HCT116 (cell line): Measurements from ENCODE around the gene RNF207. TPM values are rescaled to one million over a fixed set of nuclear protein-coding genes. Genes with fewer than 3 reads are reported as not detected.

Source experiments
- ATAC-seq: fragments of 200-7000 bp; cut with Tn5 transposase; 2 replicates; pipeline ENCODE4 v1.9.1; 2020; ENCODE audit warnings: mild to moderate bottlenecking, moderate library complexity
- BruUV-seq: library from RNA; stranded (reverse); fragments of 400-500 nt; replicated peaks from 2 replicates; lab custom pipeline; 2021; lab: Mats Ljungman, UMichigan
- CTCF ChIA-PET: fragments of 300-600 bp; sonication (Branson Sonifier 250); formaldehyde crosslinking; loops from one replicate; lab custom pipeline; 2021; ENCODE audit warnings: antibody characterized with exemption; lab: Charles Lee
- POLR2A ChIA-PET: fragments of 300-600, 350-600 bp; sonication (Branson Sonifier 250); formaldehyde crosslinking; loops from one replicate; lab custom pipeline; 2021; ENCODE audit warnings: antibody characterized with exemption; lab: Charles Lee
- RAD21 ChIA-PET, 2 experiments: fragments of 300-600 bp; sonication (Branson Sonifier 250); formaldehyde crosslinking; loops; one replicate each; lab custom pipeline; 2023; ENCODE audit warnings: low total read pairs in 2 of 2; ENCODE audit not compliant: uncharacterized antibody in 2 of 2, unreplicated experiment in 2 of 2, low non-redundant PET in 1 of 2; lab: Charles Lee
- DNase-seq: peaks from one replicate; pipeline ENCODE4 v3.0.0-alpha.2; 2010; ENCODE audit warnings: low read depth, low spot score
- H2AFZ ChIP-seq: fragments of 200-600 bp; shearing (Covaris generic), sonication (generic); 2 replicates; pipeline ENCODE4 v1.6.1; 2017; ENCODE audit warnings: low read depth, mixed run types, mixed read lengths, antibody characterized with exemption, low read length; ENCODE audit not compliant: poor library complexity, severe bottlenecking
- H3K27ac ChIP-seq: 2 replicates; pipeline ENCODE4 v1.5.1; 2012; ENCODE audit warnings: low read depth, low read length
- H3K27me3 ChIP-seq: fragments of 200-600 bp; sonication (generic); 2 replicates; pipeline ENCODE4 v1.6.1; 2016; ENCODE audit warnings: mixed run types, low read length, mixed read lengths; ENCODE audit not compliant: insufficient read depth
- H3K36me3 ChIP-seq, 2 experiments: fragments of 200-500 bp in 1 of 2; fragments of 200-600 bp in 1 of 2; sonication (Bioruptor generic) in 1 of 2; sonication (generic) in 1 of 2; 2 replicates each; pipeline versions ENCODE4 v1.5.1 to v1.6.1; 2014 to 2016; ENCODE audit warnings: low read length in 2 of 2, inconsistent platforms in 1 of 2, mixed read lengths in 1 of 2, mixed run types in 1 of 2; ENCODE audit not compliant: insufficient read depth in 2 of 2, control insufficient read depth in 1 of 2
- H3K4me1 ChIP-seq, 2 experiments: fragments of 200-600 bp in 1 of 2; sonication (generic) in 1 of 2; 2 replicates each; pipeline versions ENCODE4 v1.5.1 to v1.6.1; 2012 to 2017; ENCODE audit warnings: low read length in 2 of 2, inconsistent platforms in 1 of 2, mild to moderate bottlenecking in 1 of 2, mixed read lengths in 1 of 2, mixed run types in 1 of 2, moderate library complexity in 1 of 2; ENCODE audit not compliant: insufficient read depth in 2 of 2, control insufficient read depth in 1 of 2
- H3K4me2 ChIP-seq: fragments of 200-600 bp; sonication (generic); 2 replicates; pipeline ENCODE4 v1.6.1; 2017; ENCODE audit warnings: mixed run types, low read length, mixed read lengths
- H3K4me3 ChIP-seq, 2 experiments: fragments of 200-600 bp in 1 of 2; sonication (generic) in 1 of 2; replicated peaks in 1 of 2; 2 replicates each; pipeline ENCODE4 v1.5.1; 2011 to 2016; ENCODE audit warnings: low read length in 2 of 2, control low read depth in 1 of 2, low read depth in 1 of 2, mild to moderate bottlenecking in 1 of 2, mixed read lengths in 1 of 2, mixed run types in 1 of 2
- H3K79me2 ChIP-seq: fragments of 200-600 bp; sonication (generic); 2 replicates; pipeline ENCODE4 v1.6.1; 2017; ENCODE audit warnings: mild to moderate bottlenecking, mixed run types, low read length, moderate library complexity, mixed read lengths; ENCODE audit not compliant: insufficient read depth
- H3K9ac ChIP-seq: fragments of 200-600 bp; sonication (generic); 2 replicates; pipeline ENCODE4 v1.6.1; 2016; ENCODE audit warnings: low read length, mixed read lengths
- H3K9me2 ChIP-seq: fragments of 200-600 bp; sonication (generic), shearing (Covaris generic); 2 replicates; pipeline ENCODE4 v1.6.1; 2017; ENCODE audit warnings: mixed run types, mild to moderate bottlenecking, moderate library complexity; ENCODE audit not compliant: insufficient read depth
- H3K9me3 ChIP-seq, 2 experiments: fragments of 200-500 bp in 1 of 2; fragments of 200-600 bp in 1 of 2; sonication (Bioruptor generic) in 1 of 2; sonication (generic) in 1 of 2; 2 replicates each; pipeline ENCODE4 v1.6.1; 2014 to 2017; ENCODE audit warnings: low read length in 2 of 2, mixed read lengths in 2 of 2, inconsistent platforms in 1 of 2, low read depth in 1 of 2, mild to moderate bottlenecking in 1 of 2, mixed run types in 1 of 2, moderate library complexity in 1 of 2; ENCODE audit not compliant: control insufficient read depth in 1 of 2, insufficient read depth in 1 of 2
- H4K20me1 ChIP-seq: fragments of 200-600 bp; sonication (generic), shearing (Covaris generic); 2 replicates; pipeline ENCODE4 v1.6.1; 2017; ENCODE audit warnings: mixed run types, mild to moderate bottlenecking, moderate library complexity; ENCODE audit not compliant: insufficient read depth
- CBX3 ChIP-seq: IDR thresholded peaks from 2 replicates; pipeline ENCODE4 v1.6.1; 2012; ENCODE audit warnings: low read depth
- CEBPB ChIP-seq: IDR thresholded peaks from 2 replicates; pipeline ENCODE4 v1.6.1; 2012; ENCODE audit warnings: low read depth
- ELF1 ChIP-seq: IDR thresholded peaks from 2 replicates; pipeline ENCODE4 v1.6.1; 2012; ENCODE audit warnings: low read depth, borderline replicate concordance
- EZH2 ChIP-seq: fragments of 200-600 bp; sonication (generic); IDR thresholded peaks from 2 replicates; pipeline ENCODE4 v1.6.1; 2017; ENCODE audit warnings: antibody characterized with exemption, mixed run types
- FOSL1 ChIP-seq: IDR thresholded peaks from 2 replicates; pipeline ENCODE4 v1.6.1; 2012; ENCODE audit warnings: low read depth
- JUND ChIP-seq: IDR thresholded peaks from 2 replicates; pipeline ENCODE4 v1.6.1; 2012
- MAX ChIP-seq: IDR thresholded peaks from 2 replicates; pipeline ENCODE4 v1.6.1; 2012
- REST ChIP-seq: IDR thresholded peaks from 2 replicates; pipeline ENCODE4 v1.6.1; 2012; ENCODE audit warnings: low read depth
- SIN3A ChIP-seq: IDR thresholded peaks from 2 replicates; pipeline ENCODE4 v1.6.1; 2012; ENCODE audit warnings: low read depth
- TCF7L2 ChIP-seq: IDR thresholded peaks from 2 replicates; pipeline ENCODE4 v1.7.0; 2011; ENCODE audit warnings: borderline replicate concordance, inconsistent platforms; ENCODE audit not compliant: insufficient read depth, insufficient read length; ENCODE audit errors: extremely low read depth
- YY1 ChIP-seq: IDR thresholded peaks from 2 replicates; pipeline ENCODE4 v1.6.1; 2011; ENCODE audit warnings: low read length, low read depth, moderate library complexity, mild to moderate bottlenecking; ENCODE audit not compliant: insufficient replicate concordance; ENCODE audit errors: extremely low read depth
- intact Hi-C: fragments of 100-400 bp; cut with micrococcal nuclease; formaldehyde crosslinking; loops from 2 replicates; pipeline ENCODE4 v1.10.0; 2022
- total RNA-seq: library from RNA; stranded (reverse); gene quantifications from one replicate; pipeline ENCODE4 v1.2.1, GENCODE V29; 2021; ENCODE audit not compliant: unreplicated experiment
- TF ChIP-seq, protein P1 (sequence below): IDR thresholded peaks from 2 replicates; pipeline ENCODE4 v1.6.1; 2011; ENCODE audit warnings: mild to moderate bottlenecking, low read length, moderate library complexity; ENCODE audit not compliant: insufficient replicate concordance; ENCODE audit errors: extremely low read depth
- TF ChIP-seq, protein P2 (sequence below), 3 experiments: fragments of 200-600 bp in 1 of 3; sonication (generic) in 1 of 3; IDR thresholded peaks in 2 of 3; conservative IDR thresholded peaks in 1 of 3; 2 replicates each; pipeline ENCODE4 v1.5.1; 2012 to 2017; ENCODE audit warnings: low read depth in 2 of 3, low read length in 2 of 3, antibody characterized with exemption in 1 of 3, borderline replicate concordance in 1 of 3, control low read depth in 1 of 3, mild to moderate bottlenecking in 1 of 3, mixed read lengths in 1 of 3, mixed run types in 1 of 3, moderate library complexity in 1 of 3; ENCODE audit not compliant: insufficient read depth in 1 of 3

Gene RNF207
- total RNA-seq, 1 experiment from 2014 or later, result 61.2 TPM

- no peak overlapping the region for H3K4me3 ChIP-seq
- TF ChIP-seq JUND, result no peak
- no peak for TF ChIP-seq SIN3A
- no peak for TF ChIP-seq CBX3
- no peak for TF ChIP-seq EZH2
- no peak for TF ChIP-seq YY1
- no peak for TF ChIP-seq CEBPB
- no peak for TF ChIP-seq REST
- no peak for TF ChIP-seq FOSL1
- TF ChIP-seq ELF1, result no peak
- TF ChIP-seq MAX, result no peak
- no peak for TF ChIP-seq TCF7L2
- TF ChIP-seq, protein P1, sequence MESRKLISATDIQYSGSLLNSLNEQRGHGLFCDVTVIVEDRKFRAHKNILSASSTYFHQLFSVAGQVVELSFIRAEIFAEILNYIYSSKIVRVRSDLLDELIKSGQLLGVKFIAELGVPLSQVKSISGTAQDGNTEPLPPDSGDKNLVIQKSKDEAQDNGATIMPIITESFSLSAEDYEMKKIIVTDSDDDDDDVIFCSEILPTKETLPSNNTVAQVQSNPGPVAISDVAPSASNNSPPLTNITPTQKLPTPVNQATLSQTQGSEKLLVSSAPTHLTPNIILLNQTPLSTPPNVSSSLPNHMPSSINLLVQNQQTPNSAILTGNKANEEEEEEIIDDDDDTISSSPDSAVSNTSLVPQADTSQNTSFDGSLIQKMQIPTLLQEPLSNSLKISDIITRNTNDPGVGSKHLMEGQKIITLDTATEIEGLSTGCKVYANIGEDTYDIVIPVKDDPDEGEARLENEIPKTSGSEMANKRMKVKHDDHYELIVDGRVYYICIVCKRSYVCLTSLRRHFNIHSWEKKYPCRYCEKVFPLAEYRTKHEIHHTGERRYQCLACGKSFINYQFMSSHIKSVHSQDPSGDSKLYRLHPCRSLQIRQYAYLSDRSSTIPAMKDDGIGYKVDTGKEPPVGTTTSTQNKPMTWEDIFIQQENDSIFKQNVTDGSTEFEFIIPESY, result no peak
- TF ChIP-seq, protein P2, sequence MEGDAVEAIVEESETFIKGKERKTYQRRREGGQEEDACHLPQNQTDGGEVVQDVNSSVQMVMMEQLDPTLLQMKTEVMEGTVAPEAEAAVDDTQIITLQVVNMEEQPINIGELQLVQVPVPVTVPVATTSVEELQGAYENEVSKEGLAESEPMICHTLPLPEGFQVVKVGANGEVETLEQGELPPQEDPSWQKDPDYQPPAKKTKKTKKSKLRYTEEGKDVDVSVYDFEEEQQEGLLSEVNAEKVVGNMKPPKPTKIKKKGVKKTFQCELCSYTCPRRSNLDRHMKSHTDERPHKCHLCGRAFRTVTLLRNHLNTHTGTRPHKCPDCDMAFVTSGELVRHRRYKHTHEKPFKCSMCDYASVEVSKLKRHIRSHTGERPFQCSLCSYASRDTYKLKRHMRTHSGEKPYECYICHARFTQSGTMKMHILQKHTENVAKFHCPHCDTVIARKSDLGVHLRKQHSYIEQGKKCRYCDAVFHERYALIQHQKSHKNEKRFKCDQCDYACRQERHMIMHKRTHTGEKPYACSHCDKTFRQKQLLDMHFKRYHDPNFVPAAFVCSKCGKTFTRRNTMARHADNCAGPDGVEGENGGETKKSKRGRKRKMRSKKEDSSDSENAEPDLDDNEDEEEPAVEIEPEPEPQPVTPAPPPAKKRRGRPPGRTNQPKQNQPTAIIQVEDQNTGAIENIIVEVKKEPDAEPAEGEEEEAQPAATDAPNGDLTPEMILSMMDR (IDR thresholded peaks at IDR 0.05 in 2 of 3, conservative IDR thresholded peaks at IDR 0.05 in 1 of 3; ENCODE audit: borderline replicate concordance in 1 of 3, insufficient read depth in 1 of 3, low read depth in 2 of 3, low read length in 2 of 3), result no peak
- H3K27me3 ChIP-seq, result no peaks in the 10 kb centered on the region
- H3K27ac ChIP-seq, result no peak overlapping the region
- peaks cover 44% of the 10 kb centered on the region for H3K79me2 ChIP-seq
- H3K4me1 ChIP-seq, result peaks cover 7 to 16% of the 10 kb centered on the region in 2 experiments
- ChIA-PET POLR2A (no interaction called here), CTCF (interaction anchor here (0.9 to 2.4 kb wide), 10 partner anchors 9 to 234 kb away, joined by 3 to 19 read pairs (median 4); partner anchors contain the start of genes HES2, RNF207 and RPL22), RAD21 (no interaction called here)
- H3K36me3 ChIP-seq, result peaks cover 22 to 32% of the 10 kb centered on the region in 2 experiments
- peaks cover 31% of the 10 kb centered on the region; the same call in 1 of the 2 replicates for H4K20me1 ChIP-seq
- H3K9me2 ChIP-seq, result no peaks in the 10 kb centered on the region
- intact Hi-C loops, result loop anchor here (2.0 kb wide), 1 partner anchor 76 kb away; no protein-coding TSS in a partner anchor
- no peak overlapping the region for H2AFZ ChIP-seq
- no peak for DNase-seq
- H3K9ac ChIP-seq, result no peak overlapping the region
- H3K9me3 ChIP-seq, result no peaks in the 10 kb centered on the region
- H3K4me2 ChIP-seq, result no peak overlapping the region
- no TSS peak for BruUV-seq
- no peak for ATAC-seq
Measured at GRCh38 chr1:6185151-6185550, 20.8 kb upstream of the RNF207 start.
